ENCODE data around the gene PES1.
A peak's percentile ranks its signal among the peaks of the same experiment; 100 is the strongest.

The PES1 gene

GRCh38 chr22:30591588-30592359, at the start of gene PES1:
Gene PES1, minus strand, starts transcription at chr22:30591910. Its CDS starts 77 bp downstream, at chr22:30591833.
- DNase-seq (ENCODE audit: low read depth), result peak; percentile 99
- peak within 1 kb of the TSS; percentile 72 for H3K4me3 ChIP-seq (ENCODE audit: low read length)
- no peak for TF ChIP-seq CTCF (IDR thresholded peaks at IDR 0.05; ENCODE audit: insufficient read depth, low read depth, low read length, missing control alignments)

GRCh38 chr22:30640839-30641430, 49.2 kb upstream of the PES1 start:
- no peak for TF ChIP-seq CTCF (IDR thresholded peaks at IDR 0.05; ENCODE audit: insufficient read depth, low read depth, low read length, missing control alignments)
- no peak for DNase-seq (ENCODE audit: low read depth)
- no peak overlapping the region for H3K4me3 ChIP-seq (ENCODE audit: low read length)

- DNase-seq (ENCODE audit: low read depth), result no peak
- no peak overlapping the region for H3K4me3 ChIP-seq (ENCODE audit: low read length)
- TF ChIP-seq CTCF (IDR thresholded peaks at IDR 0.05; ENCODE audit: insufficient read depth, low read depth, low read length, missing control alignments), result no peak
Observed at GRCh38 chr22:30640361-30640760, 48.7 kb upstream of the PES1 start.

GRCh38 chr22:30637701-30638114, 46.0 kb upstream of the PES1 start:
- H3K4me3 ChIP-seq (ENCODE audit: low read length), result no peak overlapping the region
- TF ChIP-seq CTCF (IDR thresholded peaks at IDR 0.05; ENCODE audit: insufficient read depth, low read depth, low read length, missing control alignments), result no peak

GRCh38 chr22:30636226-30637077, 44.7 kb upstream of the PES1 start:
- no peak for TF ChIP-seq CTCF (IDR thresholded peaks at IDR 0.05; ENCODE audit: insufficient read depth, low read depth, low read length, missing control alignments)
- DNase-seq (ENCODE audit: low read depth), result peak; percentile 27
- peak overlapping the region; percentile 41 for H3K4me3 ChIP-seq (ENCODE audit: low read length)

More at GRCh38 chr22:30637701-30638114, 46.0 kb upstream of the PES1 start:
- no peak for DNase-seq (ENCODE audit: low read depth)

- peak; percentile 94 for DNase-seq (ENCODE audit: low read depth)
- H3K4me3 ChIP-seq (ENCODE audit: low read length), result peak within 1 kb of the TSS; percentile 41
- TF ChIP-seq CTCF (IDR thresholded peaks at IDR 0.05; ENCODE audit: insufficient read depth, low read depth, low read length, missing control alignments), result no peak
Observed at GRCh38 chr22:30635273-30636225, 43.8 kb upstream of the PES1 start, which contains the start of gene SLC35E4. Gene SLC35E4, plus strand, starts transcription at chr22:30635781. Its CDS starts 670 bp downstream, at chr22:30636451.
